HG03558 (cell line): ENCODE data around the gene COL4A2.
"Not testable (repeated sequence)": the region's sequence is repeated elsewhere in the genome, so short reads cannot be mapped to it uniquely, and the experiment has no call there.

Experiments used
- ATAC-seq: cut with Tn5 transposase; IDR thresholded peaks from one replicate; pipeline ENCODE4 v1.9.1; 2021; ENCODE audit warnings: moderate number of reproducible peaks; ENCODE audit not compliant: unreplicated experiment; ENCODE audit errors: extremely low read depth

Gene COL4A2

DNA sequence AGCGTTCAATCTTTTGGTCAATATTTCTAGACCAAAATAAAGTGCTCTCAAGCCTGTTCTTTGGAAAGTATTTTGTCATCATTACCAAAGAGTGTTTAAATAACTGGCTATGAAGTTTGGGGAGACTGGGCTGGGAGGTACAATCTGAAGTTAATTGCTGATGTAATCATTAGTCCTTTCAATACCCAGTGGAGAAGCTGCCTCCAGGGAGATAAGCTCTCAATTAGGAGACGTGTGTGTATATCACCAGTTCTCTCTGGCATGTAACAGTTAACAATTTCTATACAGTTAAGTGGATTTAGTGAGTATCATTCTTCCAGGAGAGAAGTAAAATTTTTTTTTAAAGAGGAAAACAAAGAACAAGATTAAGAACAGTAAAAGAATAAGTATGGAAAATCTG lies 1.5 kb upstream of the COL4A2 start:
- ATAC-seq = no peak

DNA sequence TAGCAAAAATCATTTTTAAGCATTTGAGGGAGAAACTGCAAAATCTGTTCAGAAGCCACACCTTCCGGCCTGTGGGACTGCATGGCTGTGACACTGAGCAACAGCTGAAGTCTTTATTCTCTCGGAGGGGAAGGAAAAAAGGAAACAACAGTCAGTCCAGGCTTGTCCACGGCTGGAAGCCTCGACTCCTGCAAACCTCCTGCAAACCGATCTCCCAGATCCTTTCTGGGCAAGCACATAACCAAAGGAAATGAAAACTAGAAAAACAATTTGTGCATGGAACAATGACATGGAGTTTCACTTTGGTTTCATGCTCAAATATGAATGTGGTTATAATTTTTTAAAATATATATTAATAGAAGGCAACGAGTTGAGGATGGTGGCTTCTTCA lies 1.1 kb upstream of the COL4A2 start:
- ATAC-seq = no peak

DNA sequence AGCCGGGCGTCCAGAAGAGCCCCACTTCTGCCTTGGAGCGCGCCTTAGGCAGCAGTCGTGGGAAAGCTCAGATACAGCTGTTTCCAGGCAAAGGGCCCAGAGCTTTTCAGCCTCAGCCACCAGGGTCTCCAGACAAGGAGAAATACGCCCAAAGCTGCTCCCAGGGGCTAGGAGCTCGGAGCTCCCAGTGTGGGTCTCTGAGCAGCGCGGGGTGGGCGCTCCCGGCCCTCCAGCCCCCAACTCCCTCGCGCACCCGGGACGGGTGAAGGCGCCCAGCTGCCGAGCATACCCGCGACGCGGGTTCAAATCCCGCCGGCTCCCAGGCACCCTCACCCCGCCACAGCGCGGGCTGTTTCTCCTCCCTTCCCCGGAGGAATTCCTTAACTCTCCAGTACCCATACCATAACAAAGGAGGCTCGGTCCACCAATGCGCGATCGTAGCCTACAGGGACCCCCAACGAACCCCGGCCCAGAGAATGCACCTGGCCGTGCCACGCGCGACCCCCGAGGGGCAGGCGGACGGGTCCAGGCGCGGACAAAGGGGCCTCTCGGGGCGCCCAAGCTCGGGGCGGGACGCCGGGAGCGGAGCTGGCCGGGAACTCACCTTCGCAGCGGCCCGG lies 634 bp upstream of the COL4A2 start:
- no peak for ATAC-seq

DNA sequence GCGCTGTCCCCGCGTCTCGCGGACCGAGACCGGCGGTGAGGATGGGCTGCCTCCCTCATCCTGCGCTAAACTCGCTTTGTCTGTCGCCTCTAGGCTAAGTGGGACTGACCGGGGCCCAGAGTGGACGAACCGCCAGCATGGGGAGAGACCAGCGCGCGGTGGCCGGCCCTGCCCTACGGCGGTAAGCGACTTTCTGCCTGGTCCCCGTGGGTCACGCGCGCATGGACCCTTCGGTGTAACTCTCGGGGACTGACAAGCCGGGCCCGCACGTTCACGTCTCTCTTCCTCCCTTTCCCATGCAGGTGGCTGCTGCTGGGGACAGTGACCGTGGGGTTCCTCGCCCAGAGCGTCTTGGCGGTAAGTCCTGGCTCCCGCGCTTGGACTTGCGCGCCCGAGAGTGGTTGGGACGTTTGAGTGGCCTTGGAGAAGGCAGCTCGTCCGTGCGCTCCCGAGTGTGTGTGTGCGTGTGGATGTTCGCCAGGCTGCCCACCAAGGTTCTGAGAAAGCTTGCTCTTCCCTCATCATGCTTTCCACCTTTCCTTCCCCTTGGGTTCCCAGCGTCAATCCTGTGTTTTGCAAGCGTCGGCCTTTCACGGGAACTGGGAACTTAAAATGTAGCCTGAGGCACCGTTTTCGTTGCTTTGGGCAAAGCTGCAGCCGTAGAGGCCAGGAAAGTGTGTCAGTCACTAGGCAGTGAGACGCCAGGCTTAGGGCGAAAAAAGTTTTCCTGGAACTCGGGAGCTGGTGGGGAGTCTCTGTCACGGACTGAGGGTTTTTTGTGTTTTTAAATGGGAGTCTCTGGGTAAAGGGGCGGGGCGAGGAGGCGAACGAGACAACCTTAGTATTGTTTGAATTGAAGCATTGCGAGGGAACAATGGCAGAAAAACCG lies 927 bp downstream of the COL4A2 start:
- no peak for ATAC-seq

DNA sequence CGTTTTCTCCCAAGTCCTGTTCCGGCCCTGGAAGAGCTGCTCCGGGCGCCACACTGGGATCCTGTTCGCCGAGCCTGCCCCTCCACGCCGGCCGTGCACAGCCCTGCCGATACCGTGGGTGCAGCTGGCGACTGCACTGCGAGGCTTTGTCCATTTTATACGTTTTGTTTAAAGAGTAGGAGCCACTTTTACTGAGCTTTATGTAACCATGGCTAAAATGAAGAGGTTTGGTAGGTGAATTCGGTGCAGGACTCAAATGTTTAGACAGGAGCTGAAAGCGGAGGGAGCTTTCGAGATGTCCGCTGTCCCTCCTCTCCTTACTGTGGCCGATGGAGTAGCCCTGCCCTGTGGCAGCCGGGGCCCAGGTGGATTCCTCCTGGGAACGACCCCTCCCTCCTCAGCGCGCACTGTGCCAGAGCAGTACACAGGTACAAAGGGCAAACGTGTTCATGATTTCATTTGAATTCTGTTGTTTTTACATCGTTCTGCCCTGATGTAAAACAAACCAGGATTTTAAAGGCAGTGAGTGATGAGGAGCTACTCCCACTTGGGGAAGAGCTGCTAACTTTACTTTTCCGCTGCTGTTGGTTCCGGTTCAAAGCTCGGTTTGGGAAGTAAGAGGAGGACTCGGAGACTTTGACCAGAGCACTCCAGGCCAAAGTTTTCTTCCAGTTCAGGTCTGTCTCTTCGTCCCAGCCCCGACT lies 1.7 kb downstream of the COL4A2 start:
- no peak for ATAC-seq

DNA sequence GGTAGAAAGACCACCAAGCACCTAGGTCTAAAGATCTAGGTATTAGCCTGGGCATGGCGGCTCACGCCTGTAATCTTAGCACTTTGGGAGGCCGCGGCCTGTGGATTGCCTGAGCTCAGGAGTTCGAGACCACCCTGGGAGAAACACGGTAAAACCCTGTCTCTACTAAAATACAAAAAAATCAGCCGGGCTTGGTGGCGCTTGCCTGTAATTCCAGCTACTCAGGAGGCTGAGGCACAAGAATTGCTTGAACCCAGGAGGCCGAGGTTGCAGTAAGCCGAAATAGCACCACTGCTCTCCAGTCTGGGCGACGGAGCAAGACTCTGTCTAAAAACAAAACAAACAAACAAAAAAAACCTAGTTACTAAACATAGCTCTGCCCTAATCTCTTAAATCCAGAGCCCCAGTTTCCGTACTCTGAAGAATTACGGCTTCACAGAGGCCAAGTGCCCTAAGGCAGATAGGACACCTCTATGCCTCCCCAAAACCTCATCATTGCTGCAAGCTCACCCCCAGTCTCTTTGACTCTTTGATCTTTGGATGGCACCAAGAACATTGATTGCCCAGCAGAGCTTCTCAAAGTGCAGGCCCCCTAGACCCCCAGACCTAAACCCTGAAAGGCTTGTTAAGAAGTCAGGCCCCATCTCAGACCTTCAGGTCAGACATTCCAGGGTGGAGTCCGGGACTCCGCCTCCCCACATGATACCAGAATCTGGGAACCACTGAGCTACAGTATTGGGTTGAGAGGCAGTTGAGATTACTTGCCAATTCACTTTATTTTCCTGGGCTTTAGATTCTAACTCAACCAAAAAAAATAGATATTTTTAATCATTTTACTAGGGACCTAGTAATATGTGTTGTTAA lies 2.8 kb downstream of the COL4A2 start:
- no peak for ATAC-seq

DNA sequence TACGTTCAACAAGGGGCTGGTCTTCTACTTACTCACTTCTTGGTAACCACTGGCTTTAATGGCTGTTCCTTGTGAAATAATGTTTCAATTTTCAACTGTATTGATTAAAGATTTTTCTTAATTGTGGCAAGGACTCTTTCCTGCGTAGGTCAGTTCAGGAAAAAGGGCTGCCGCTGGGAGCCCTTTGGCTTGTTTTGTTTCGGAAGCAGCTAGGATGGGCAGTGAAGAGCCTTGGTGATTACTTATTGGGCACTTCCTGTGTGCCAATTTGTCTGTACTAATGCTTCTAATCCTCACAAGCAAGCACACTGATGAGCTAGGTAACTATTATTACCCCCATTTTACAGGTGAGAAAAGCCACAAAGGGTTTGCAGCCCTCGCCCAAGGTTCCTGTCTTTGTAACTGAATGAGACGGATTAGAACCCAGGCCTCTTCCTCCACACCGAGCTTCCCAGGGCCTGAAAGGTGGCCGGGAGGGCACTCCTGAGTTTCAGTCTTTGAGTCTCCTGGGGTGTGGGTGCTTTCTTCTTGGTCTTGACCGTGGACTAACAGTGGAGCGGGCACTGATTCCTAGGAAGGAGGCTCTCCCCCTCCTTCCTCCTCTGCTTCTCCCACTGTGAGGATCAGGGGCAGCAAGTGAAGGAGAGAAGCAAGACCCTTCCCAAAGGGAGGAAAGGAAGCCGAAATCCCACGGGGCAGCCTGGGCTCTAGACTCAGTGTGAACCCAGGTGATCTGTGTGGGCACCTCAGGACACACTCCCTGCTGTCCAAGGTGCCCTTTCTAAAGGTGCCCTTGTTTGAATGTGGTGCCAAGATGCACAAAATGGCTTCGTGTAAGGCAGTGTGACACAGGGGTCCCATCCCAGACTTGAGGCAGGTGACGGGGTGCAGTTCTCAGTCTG lies 3.7 kb downstream of the COL4A2 start:
- no peak for ATAC-seq

DNA sequence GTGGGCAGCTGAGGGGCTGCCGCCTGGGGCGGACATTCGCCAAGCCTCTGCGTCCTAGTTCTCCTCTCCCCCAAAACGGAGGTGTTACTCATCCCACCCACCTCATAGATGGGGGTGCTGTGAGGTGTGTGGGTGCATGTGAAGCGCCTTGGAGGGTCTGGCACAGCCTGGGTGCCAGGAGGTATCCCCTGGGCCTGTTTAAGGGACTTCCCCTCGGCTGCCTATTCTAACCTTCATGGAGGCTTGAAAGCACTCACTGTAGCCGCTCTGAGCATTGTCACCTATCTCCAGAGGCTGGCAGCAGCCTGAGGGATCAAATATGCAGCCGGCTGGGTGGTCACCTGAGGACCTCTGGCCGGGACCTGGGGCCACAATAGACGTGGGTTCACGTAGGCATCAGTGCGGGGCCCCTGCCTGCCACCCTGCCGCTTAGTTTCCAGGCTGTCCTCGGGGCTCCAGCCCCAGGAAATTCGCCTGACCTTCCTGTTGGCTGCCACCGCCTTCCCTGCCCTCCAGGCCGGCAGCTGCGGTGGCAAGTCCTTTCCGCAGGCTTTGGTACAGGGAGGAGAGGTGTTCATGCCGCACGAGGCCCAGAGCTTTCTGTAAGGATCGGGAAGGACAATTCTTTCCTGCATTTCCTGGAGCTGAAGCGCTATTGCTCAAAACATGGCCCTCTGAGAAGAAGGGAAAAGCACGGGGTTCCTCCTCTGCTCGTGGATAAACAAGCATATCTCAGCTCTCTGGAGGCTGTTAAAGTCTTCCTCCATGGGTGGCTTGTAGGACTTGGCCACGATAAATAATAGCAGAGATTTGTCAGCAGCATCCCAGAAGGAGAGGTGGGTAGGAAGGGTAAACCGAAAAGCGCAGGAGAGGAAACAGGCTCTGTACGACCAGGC lies 4.6 kb downstream of the COL4A2 start:
- no peak for ATAC-seq

DNA sequence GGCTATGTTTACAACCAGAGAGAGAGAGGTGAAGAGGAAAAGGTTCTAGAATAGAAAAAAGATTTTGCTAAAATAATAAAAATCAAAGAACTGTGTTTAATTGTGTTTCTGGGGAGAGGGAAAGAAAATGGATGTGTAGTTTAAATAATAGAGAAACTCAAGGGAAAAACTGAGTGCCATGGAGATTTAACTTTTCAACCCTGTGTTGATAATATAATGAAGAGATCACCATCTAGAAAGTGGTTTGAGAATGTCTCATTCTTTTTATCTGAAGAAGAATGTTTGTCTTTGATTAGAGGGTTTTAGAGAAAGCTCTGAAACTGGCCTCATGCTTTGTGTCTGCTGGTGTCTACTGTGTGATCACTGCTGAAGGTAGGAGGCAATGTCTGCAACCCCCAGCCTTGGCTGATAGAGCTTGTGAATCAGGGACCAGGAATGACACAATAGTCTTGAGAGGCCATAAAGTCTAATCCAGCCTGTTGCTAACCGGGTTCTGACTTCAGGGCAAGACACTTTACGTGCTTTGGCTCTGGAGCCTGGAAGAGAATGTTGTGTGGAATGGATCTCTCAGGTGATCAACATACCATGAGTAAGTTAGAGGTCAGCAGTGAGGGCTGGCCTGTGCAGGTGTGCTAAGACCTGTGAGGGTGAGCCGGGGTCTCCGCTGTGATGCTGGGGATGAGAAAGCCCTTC lies 5.4 kb downstream of the COL4A2 start:
- ATAC-seq = no peak

DNA sequence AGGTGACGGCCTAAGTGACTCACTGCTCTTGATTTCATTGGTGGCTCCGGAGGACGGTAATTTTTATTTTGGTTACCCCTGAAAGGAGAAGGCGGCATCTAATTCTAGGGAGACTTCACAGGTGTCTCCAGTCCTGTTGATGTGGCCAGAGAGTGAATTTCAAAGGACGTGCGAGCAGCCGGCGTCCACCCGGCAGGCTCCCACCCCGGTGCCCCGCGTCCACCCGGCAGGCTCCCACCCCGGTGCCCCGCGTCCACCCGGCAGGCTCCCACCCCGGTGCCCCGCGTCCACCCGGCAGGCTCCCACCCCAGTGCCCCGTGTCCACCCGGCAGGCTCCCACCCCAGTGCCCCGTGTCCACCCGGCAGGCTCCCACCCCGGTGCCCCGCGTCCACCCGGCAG lies 6.2 kb downstream of the COL4A2 start:
- ATAC-seq = not testable (repeated sequence)

DNA sequence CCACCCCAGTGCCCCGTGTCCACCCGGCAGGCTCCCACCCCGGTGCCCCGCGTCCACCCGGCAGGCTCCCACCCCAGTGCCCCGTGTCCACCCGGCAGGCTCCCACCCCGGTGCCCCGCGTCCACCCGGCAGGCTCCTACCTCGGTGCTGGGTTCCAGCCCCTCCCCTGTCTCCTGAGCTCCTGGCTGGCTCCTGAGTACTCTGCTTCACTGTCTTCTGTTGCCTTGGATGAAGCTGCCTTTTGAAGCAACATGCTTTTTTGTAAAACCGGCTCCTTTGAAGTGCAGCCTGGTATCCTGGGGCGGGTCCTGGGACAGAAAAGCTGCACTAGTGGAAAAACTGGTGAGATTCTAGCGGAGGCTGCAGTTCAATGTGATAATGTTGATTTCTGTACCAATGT lies 6.6 kb downstream of the COL4A2 start:
- not testable (repeated sequence) for ATAC-seq

DNA sequence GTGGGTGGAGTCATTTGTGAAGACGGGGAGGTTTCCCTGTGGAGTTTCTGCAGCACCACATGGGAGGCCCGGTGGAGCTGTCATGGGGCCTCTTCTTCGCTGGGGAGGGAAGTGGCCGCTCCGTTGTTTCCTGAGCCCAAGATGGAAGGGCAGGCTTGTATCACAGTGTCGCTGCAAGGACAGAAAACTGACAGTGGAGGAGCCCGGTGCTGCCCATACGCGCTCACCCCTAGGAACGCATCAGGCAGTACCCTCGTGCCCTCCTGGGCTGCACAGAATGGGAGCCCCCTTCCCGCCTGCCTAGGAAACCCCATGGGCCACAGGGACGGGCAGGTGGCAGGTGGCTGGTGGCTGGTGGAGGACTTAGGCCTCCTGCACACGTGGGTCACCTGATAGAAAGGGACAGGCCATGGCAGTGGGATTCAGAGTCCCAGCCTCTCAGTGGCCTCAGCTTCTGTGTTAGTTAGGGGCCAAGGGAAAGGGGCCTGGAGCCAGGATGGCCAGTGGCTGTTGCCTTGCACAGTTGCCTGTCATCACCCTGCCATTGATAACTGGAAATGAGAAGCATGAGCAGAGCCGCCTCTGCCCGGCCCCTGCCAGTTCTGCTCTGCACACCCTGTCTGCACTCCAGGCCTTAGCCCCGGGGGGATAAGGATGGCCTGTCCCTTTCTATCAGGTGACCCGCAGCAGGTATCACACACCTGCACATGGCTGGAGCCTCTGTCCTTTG lies 7.6 kb downstream of the COL4A2 start:
- ATAC-seq = no peak

DNA sequence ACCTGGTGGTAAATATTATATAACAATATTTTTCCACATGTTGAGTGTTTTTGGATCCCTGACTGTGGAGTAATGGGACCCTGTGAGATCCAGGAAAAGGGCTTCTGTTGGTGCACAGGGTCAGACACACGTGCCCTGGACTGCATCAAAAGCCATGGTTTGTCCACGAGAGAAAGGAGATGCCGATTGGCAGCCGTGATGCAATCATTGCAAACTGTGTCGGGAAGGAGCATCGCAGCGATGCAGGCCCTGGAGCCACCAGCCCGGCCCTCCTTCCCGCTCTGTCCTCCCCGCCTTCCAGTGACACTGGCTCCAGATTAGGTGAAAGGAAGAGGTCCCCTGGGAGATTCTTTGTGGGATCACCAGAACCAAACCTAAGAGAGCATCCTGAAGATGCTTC lies 9.1 kb downstream of the COL4A2 start:
- no peak for ATAC-seq

DNA sequence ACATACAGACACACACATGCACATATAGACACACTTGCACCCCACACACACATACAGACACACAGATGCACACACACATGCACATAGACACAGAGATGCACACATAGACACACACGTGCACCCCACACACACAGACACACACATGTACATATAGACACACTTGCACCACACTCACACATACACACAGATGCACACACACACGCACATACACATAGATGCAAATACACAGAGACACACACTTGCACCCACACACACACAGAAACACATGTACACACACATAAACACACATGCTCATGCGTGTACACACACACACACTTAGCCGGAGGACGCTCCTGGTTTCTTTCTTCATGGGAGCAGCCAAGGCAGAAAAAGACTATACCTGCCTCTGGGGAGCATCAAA lies 10.0 kb downstream of the COL4A2 start:
- ATAC-seq = no peak

DNA sequence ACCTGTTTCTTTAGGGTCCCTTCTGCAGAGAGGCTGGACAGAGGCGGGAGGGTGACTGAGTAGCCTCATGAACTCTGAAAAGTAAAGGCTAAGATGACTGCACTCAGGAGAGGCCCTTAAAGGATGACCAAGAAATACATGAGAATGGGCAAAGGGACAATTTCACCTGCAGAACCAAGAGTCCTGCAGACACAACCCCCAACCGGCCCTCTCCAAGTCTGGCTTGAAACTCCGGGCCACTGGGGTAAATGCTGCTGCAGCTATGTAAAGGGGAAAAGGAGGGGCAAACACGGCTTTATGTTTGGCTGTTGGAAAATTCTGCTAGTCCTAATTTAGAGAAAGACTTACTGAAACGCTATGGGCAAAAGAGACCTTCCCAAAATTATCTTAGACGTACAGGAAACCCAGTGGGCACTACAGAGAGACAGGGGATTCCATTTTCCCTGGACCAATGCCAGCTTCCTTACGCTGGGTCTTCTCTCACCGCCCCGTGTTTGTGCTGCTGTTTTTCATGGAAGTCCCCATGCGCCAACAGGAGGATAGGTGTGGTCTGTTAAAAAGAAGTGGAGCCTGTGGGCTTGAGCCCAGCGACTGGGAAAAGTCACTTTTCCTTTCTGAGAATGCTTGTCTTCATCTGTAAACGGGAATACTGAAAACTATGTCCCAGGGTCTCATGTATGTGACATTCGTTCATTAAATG lies 10.6 kb downstream of the COL4A2 start:
- ATAC-seq = no peak

DNA sequence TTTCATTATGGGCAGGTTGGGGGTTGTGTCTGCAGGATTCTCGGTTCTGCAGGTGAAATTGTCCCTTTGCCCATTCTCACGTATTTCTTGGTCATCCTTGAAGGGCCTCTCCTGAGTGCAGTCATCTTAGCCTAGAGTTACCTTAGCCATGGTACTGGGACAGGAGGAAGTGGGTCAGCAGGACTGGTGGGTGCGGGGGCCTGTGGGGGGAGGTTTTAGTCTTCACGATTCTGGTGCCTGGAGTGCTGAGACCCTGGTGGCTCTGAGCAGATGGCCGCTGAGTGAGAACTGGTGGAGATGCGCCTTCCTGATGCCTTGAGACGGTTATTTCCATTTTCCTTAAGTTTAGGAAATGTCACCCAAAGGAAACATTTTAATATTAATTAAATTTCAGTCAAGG lies 11.8 kb downstream of the COL4A2 start:
- no peak for ATAC-seq

DNA sequence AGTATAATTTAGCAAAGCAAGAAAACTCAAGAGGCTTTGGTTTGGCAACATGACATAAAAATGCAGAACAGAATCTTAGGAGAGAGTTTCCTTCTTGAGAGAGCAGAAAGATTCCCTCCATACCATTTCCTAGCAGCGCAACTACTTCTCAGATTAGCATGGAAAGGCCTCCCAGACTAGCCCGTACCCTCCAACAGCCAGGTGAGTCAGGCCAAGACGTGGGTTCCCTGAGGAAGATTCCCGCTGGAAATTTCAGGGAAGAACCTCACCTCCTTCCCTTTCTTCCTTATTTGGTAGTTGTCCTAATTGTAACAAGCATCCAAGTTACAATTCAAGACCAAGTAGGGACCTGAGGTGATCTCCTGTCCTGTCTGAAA lies 12.3 kb downstream of the COL4A2 start:
- no peak for ATAC-seq
